Hepatocyte (in vitro differentiated cells): ENCODE data around the gene SEL1L. TPM values are rescaled to one million over a fixed set of nuclear protein-coding genes. Genes with fewer than 3 reads are reported as not detected.

Experiments
- DNase-seq: peaks from one replicate; pipeline ENCODE4 v3.0.0-alpha.2; 2016; ENCODE audit warnings: low spot score
- H2AFZ ChIP-seq: fragments of 200-600 bp; sonication (generic); 2 replicates; pipeline ENCODE4 v1.6.0; 2016; ENCODE audit warnings: antibody characterized with exemption, mild to moderate bottlenecking
- H3K27ac ChIP-seq: fragments of 200-600 bp; sonication (generic); 2 replicates; pipeline ENCODE4 v1.5.1; 2016; ENCODE audit warnings: mild to moderate bottlenecking
- H3K27me3 ChIP-seq: fragments of 200-600 bp; sonication (generic); 2 replicates; pipeline ENCODE4 v1.6.1; 2016
- H3K36me3 ChIP-seq: fragments of 200-600 bp; sonication (generic); replicated peaks from 2 replicates; pipeline ENCODE4 v1.5.1; 2016; ENCODE audit warnings: low read depth; ENCODE audit not compliant: insufficient read depth
- H3K4me1 ChIP-seq: fragments of 200-600 bp; sonication (generic); 2 replicates; pipeline ENCODE4 v1.5.1; 2016; ENCODE audit warnings: mild to moderate bottlenecking, moderate library complexity; ENCODE audit not compliant: insufficient read depth
- H3K4me2 ChIP-seq: fragments of 200-600 bp; sonication (generic); 2 replicates; pipeline ENCODE4 v1.6.0; 2016
- H3K4me3 ChIP-seq: fragments of 200-600 bp; sonication (generic); 2 replicates; pipeline ENCODE4 v1.5.1; 2016; ENCODE audit warnings: mild to moderate bottlenecking
- H3K79me2 ChIP-seq: fragments of 200-600 bp; sonication (generic); 2 replicates; pipeline ENCODE4 v1.6.0; 2017; ENCODE audit warnings: mild to moderate bottlenecking
- H3K9me2 ChIP-seq: fragments of 200-600 bp; sonication (generic); replicated peaks from 2 replicates; pipeline ENCODE4 v1.6.0; 2017; ENCODE audit warnings: mild to moderate bottlenecking; ENCODE audit not compliant: insufficient read depth
- H3K9me3 ChIP-seq: fragments of 200-600 bp; sonication (generic); 2 replicates; pipeline ENCODE4 v1.5.1; 2016; ENCODE audit warnings: low read depth, mild to moderate bottlenecking
- H4K20me1 ChIP-seq: fragments of 200-600 bp; sonication (generic); 2 replicates; pipeline ENCODE4 v1.6.0; 2016; ENCODE audit warnings: mild to moderate bottlenecking; ENCODE audit not compliant: insufficient read depth, poor library complexity, severe bottlenecking
- EZH2 ChIP-seq: fragments of 200-600 bp; sonication (generic); IDR thresholded peaks from 2 replicates; pipeline ENCODE4 v1.6.1; 2016; ENCODE audit warnings: antibody characterized with exemption, mild to moderate bottlenecking, borderline replicate concordance
- EZH2phosphoT487 ChIP-seq: fragments of 200-600 bp; sonication (generic); IDR thresholded peaks from one replicate; pipeline ENCODE4 v1.6.1; 2018; ENCODE audit warnings: antibody characterized with exemption, mild to moderate bottlenecking, low read depth, moderate library complexity; ENCODE audit not compliant: unreplicated experiment, severe bottlenecking
- WGBS: methylation state at CpG from one replicate; pipeline ENCODE4 v1.1.6; 2016; ENCODE audit warnings: low lambda C conversion rate; ENCODE audit errors: missing lambda C conversion rate; 5-methylcytosine and 5-hydroxymethylcytosine counted together
- polyA plus RNA-seq: library from polyadenylated mRNA; unstranded; fragments of >200 nt; fragmentation: Nextera tagmentation; extraction: Ambion mirVana; gene quantifications from 2 replicates; pipeline ENCODE4 v1.2.1, GENCODE V29; 2016
- total RNA-seq: library from RNA; depleted of rRNA; stranded (reverse); fragments of >200 nt; gene quantifications from 2 replicates; pipeline ENCODE4 v1.2.3, GENCODE V29; 2014
- TF ChIP-seq, protein P1 (sequence below): fragments of 200-600 bp; sonication (generic); IDR thresholded peaks from 2 replicates; pipeline ENCODE4 v1.5.1; 2016; ENCODE audit warnings: antibody characterized with exemption, mild to moderate bottlenecking; ENCODE audit not compliant: poor library complexity

SEL1L gene
- total and polyA plus RNA-seq, 2 experiments from 2014 or later = 53.0 to 89.4 TPM

DNA sequence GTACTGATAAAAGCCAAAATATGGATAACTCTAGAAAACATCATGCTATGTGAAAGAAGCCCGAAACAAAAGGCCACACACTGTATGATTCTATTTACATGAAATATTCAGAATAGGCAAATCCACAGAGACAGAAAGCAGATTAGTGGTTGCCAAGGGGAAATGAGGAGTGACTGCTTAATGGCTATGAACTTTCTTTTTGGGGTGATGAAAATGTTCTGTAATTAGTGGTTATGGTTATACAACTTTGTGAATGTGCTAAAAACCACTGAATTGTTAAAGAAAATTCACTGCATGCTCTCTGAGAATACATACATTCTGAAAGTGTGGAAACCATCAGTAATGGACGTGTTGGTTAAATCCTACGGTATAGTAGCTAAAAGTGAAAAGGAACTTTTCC, 93.6 kb downstream of the SEL1L start:
- Histone ChIP-seq H3K4me3 (no peak overlapping the region), H3K4me1 (peaks cover 4% of the 10 kb centered on the region), H3K27ac (no peak overlapping the region), H4K20me1 (no peaks in the 10 kb centered on the region), H3K36me3 (no peaks in the 10 kb centered on the region), H3K79me2 (no peaks in the 10 kb centered on the region), H3K9me3 (no peaks in the 10 kb centered on the region), H2AFZ (no peak overlapping the region), H3K9me2 (no peaks in the 10 kb centered on the region), H3K4me2 (no peak overlapping the region), H3K27me3 (peaks cover 12% of the 10 kb centered on the region)
- no peak for DNase-seq
- WGBS = 90% methylated on average over 3 of the region's 3 CpGs
- TF ChIP-seq, protein P1, sequence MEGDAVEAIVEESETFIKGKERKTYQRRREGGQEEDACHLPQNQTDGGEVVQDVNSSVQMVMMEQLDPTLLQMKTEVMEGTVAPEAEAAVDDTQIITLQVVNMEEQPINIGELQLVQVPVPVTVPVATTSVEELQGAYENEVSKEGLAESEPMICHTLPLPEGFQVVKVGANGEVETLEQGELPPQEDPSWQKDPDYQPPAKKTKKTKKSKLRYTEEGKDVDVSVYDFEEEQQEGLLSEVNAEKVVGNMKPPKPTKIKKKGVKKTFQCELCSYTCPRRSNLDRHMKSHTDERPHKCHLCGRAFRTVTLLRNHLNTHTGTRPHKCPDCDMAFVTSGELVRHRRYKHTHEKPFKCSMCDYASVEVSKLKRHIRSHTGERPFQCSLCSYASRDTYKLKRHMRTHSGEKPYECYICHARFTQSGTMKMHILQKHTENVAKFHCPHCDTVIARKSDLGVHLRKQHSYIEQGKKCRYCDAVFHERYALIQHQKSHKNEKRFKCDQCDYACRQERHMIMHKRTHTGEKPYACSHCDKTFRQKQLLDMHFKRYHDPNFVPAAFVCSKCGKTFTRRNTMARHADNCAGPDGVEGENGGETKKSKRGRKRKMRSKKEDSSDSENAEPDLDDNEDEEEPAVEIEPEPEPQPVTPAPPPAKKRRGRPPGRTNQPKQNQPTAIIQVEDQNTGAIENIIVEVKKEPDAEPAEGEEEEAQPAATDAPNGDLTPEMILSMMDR = no peak

DNA sequence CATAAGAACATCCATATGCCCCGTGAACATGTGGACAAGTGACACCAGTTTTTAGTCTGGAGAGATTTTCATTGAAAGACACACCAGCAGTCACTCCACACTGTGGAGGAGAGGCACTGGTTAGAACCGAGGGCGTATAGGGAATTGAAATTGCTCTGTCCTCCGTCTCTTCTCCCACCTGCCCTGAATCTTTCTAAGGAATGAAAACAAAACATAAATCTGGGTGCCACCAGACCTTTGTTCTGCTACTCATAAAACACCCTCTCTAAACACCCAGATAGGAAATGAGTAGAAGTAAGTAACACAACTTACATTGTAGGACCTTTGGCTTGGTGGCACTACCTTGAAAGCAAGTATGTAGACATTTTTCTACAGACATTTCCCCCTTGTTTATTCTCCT, 96.4 kb downstream of the SEL1L start:
- H3K79me2 ChIP-seq = peaks cover 1% of the 10 kb centered on the region
- no peak overlapping the region for H3K27ac ChIP-seq
- no peak overlapping the region for H3K4me3 ChIP-seq
- H3K4me2 ChIP-seq = peak overlapping the region; percentile 95
- no peaks in the 10 kb centered on the region for H3K9me2 ChIP-seq
- 61% methylated on average over 4 of the region's 4 CpGs for WGBS
- H3K27me3 ChIP-seq = peaks cover 16% of the 10 kb centered on the region
- H3K4me1 ChIP-seq = peaks cover 4% of the 10 kb centered on the region
- no peaks in the 10 kb centered on the region for H3K9me3 ChIP-seq
- H4K20me1 ChIP-seq = no peaks in the 10 kb centered on the region
- no peak overlapping the region for H2AFZ ChIP-seq
- no peaks in the 10 kb centered on the region for H3K36me3 ChIP-seq
- TF ChIP-seq EZH2 = no peak
- TF ChIP-seq, protein P1 = no peak
- no peak for TF ChIP-seq EZH2phosphoT487
- no peak for DNase-seq

- DNase-seq = peak; percentile 93
- TF ChIP-seq EZH2 = no peak
- TF ChIP-seq, protein P1 = no peak
- no peak for TF ChIP-seq EZH2phosphoT487
- Histone ChIP-seq H4K20me1 (no peaks in the 10 kb centered on the region), H2AFZ (peak overlapping the region; percentile 77), H3K9me2 (no peaks in the 10 kb centered on the region), H3K27me3 (peaks cover 16% of the 10 kb centered on the region), H3K4me2 (peak overlapping the region; percentile 95), H3K36me3 (no peaks in the 10 kb centered on the region), H3K4me3 (peak overlapping the region; percentile 71), H3K79me2 (peaks cover 3% of the 10 kb centered on the region), H3K4me1 (peaks cover 4% of the 10 kb centered on the region), H3K27ac (peak overlapping the region; percentile 74), H3K9me3 (no peaks in the 10 kb centered on the region)
- 4% methylated on average over 25 of the region's 79 CpGs for WGBS
Measured at GRCh38 chr14:81436296-81437138, 97.1 kb downstream of the SEL1L start.
